H9 (cell line): ENCODE measurements around the gene ANKRD29. TPM values are rescaled to one million over a fixed set of nuclear protein-coding genes. Genes with fewer than 3 reads are reported as not detected.
"Not testable (repeated sequence)": the region's sequence is repeated elsewhere in the genome, so short reads cannot be mapped to it uniquely, and the experiment has no call there.

Experiments
- DNase-seq: peaks from one replicate; pipeline ENCODE4 v3.0.0-alpha.2; 2017
- H2AFZ ChIP-seq: one replicate; pipeline ENCODE4 v1.6.1; 2013; ENCODE audit warnings: mild to moderate bottlenecking, low read length, control low read depth, moderate library complexity
- H2AK5ac ChIP-seq: 2 replicates; pipeline ENCODE4 v1.6.1; 2013; ENCODE audit warnings: low read length, control low read depth, mixed read lengths; ENCODE audit not compliant: insufficient read length
- H2BK120ac ChIP-seq: one replicate; pipeline ENCODE4 v1.6.1; 2013; ENCODE audit warnings: low read depth, mild to moderate bottlenecking, low read length, control low read depth, inconsistent platforms; ENCODE audit not compliant: poor library complexity, severe bottlenecking
- H2BK12ac ChIP-seq: 2 replicates; pipeline ENCODE4 v1.6.1; 2013; ENCODE audit warnings: low read length, control low read depth, mixed read lengths, low read depth; ENCODE audit not compliant: insufficient read length
- H2BK15ac ChIP-seq: 2 replicates; pipeline ENCODE4 v1.6.1; 2013; ENCODE audit warnings: low read depth, low read length, control low read depth
- H2BK20ac ChIP-seq: one replicate; pipeline ENCODE4 v1.6.1; 2013; ENCODE audit warnings: low read depth, mild to moderate bottlenecking, low read length, control low read depth, inconsistent platforms; ENCODE audit not compliant: poor library complexity, severe bottlenecking
- H2BK5ac ChIP-seq: 2 replicates; pipeline ENCODE4 v1.6.1; 2013; ENCODE audit warnings: low read length, control low read depth, mixed read lengths; ENCODE audit not compliant: insufficient read length
- H3K14ac ChIP-seq: 2 replicates; pipeline ENCODE4 v1.6.1; 2013; ENCODE audit warnings: low read length, control low read depth; ENCODE audit not compliant: insufficient read depth
- H3K18ac ChIP-seq: 2 replicates; pipeline ENCODE4 v1.6.1; 2013; ENCODE audit warnings: low read depth, mild to moderate bottlenecking, mixed read lengths, low read length, control low read depth; ENCODE audit not compliant: insufficient read length
- H3K23ac ChIP-seq: 2 replicates; pipeline ENCODE4 v1.6.1; 2013; ENCODE audit warnings: low read length, control low read depth, mixed read lengths, low read depth; ENCODE audit not compliant: insufficient read length
- H3K23me2 ChIP-seq: 2 replicates; pipeline ENCODE4 v1.6.1; 2013; ENCODE audit warnings: low read depth, mild to moderate bottlenecking, mixed read lengths, low read length, control low read depth; ENCODE audit not compliant: insufficient read length, poor library complexity, severe bottlenecking
- H3K27ac ChIP-seq: 2 replicates; pipeline ENCODE4 v1.5.1; 2013; ENCODE audit warnings: low read length, control low read depth, mixed read lengths, low read depth; ENCODE audit not compliant: insufficient read length
- H3K27me3 ChIP-seq: 2 replicates; pipeline ENCODE4 v1.6.1; 2013; ENCODE audit warnings: low read length, control low read depth, inconsistent platforms; ENCODE audit not compliant: insufficient read depth
- H3K4ac ChIP-seq: 2 replicates; pipeline ENCODE4 v1.6.1; 2013; ENCODE audit warnings: low read depth, mild to moderate bottlenecking, control low read depth, inconsistent platforms, low read length, moderate library complexity
- H3K4me1 ChIP-seq: 2 replicates; pipeline ENCODE4 v1.6.1; 2013; ENCODE audit warnings: low read length, control low read depth, inconsistent platforms; ENCODE audit not compliant: insufficient read depth
- H3K4me2 ChIP-seq: 2 replicates; pipeline ENCODE4 v1.6.1; 2013; ENCODE audit warnings: low read length, control low read depth, mixed read lengths; ENCODE audit not compliant: insufficient read length, insufficient read depth
- H3K56ac ChIP-seq: 2 replicates; pipeline ENCODE4 v1.6.1; 2013; ENCODE audit warnings: low read depth, mild to moderate bottlenecking, mixed read lengths, low read length, control low read depth; ENCODE audit not compliant: insufficient read length
- H3K79me1 ChIP-seq: 2 replicates; pipeline ENCODE4 v1.6.1; 2013; ENCODE audit warnings: low read depth, mild to moderate bottlenecking, moderate library complexity, low read length, control low read depth, inconsistent platforms; ENCODE audit not compliant: insufficient read depth, poor library complexity, severe bottlenecking
- H3K79me2 ChIP-seq: 2 replicates; pipeline ENCODE4 v1.6.1; 2013; ENCODE audit warnings: low read length, control low read depth, inconsistent platforms; ENCODE audit not compliant: insufficient read depth
- H3K9ac ChIP-seq: 2 replicates; pipeline ENCODE4 v1.6.1; 2013; ENCODE audit warnings: low read length, control low read depth, mixed read lengths; ENCODE audit not compliant: insufficient read length; ENCODE audit errors: extremely low read depth
- H3K9me3 ChIP-seq: one replicate; pipeline ENCODE4 v1.6.1; 2013; ENCODE audit warnings: low read depth, low read length, inconsistent platforms; ENCODE audit not compliant: control insufficient read depth
- H3T11ph ChIP-seq: one replicate; pipeline ENCODE4 v1.6.1; 2013; ENCODE audit warnings: mild to moderate bottlenecking, low read length, control low read depth, inconsistent platforms
- H4K20me1 ChIP-seq: one replicate; pipeline ENCODE4 v1.6.1; 2013; ENCODE audit not compliant: control insufficient read depth, insufficient read length, insufficient read depth
- H4K5ac ChIP-seq: 2 replicates; pipeline ENCODE4 v1.6.1; 2013; ENCODE audit warnings: low read depth, mild to moderate bottlenecking, mixed read lengths, low read length, control low read depth; ENCODE audit not compliant: insufficient read length
- H4K8ac ChIP-seq: replicated peaks from 2 replicates; pipeline ENCODE4 v1.6.1; 2013; ENCODE audit warnings: low read length, control low read depth, mixed read lengths, low read depth; ENCODE audit not compliant: insufficient read length
- H4K91ac ChIP-seq: 2 replicates; pipeline ENCODE4 v1.6.1; 2013; ENCODE audit warnings: low read depth, mild to moderate bottlenecking, moderate library complexity, mixed read lengths, low read length, control low read depth; ENCODE audit not compliant: insufficient read length
- H3K27ac Mint-ChIP-seq, 3 experiments: 2 replicates in 2 of 3; 3 replicates in 1 of 3; pipeline ENCODE4 v1.8.0; 2020 to 2021; ENCODE audit warnings: mixed read lengths in 3 of 3, mild to moderate bottlenecking in 1 of 3, moderate library complexity in 1 of 3
- H3K27me3 Mint-ChIP-seq: 2 replicates; pipeline ENCODE4 v1.8.0; 2021; ENCODE audit warnings: low read depth, mild to moderate bottlenecking, moderate library complexity, mixed read lengths
- H3K36me3 Mint-ChIP-seq, 3 experiments: 2 replicates in 2 of 3; 3 replicates in 1 of 3; pipeline ENCODE4 v1.8.0; 2020 to 2021; ENCODE audit warnings: low read depth in 3 of 3, mixed read lengths in 3 of 3; ENCODE audit not compliant: insufficient read depth in 1 of 3
- H3K4me1 Mint-ChIP-seq, 2 experiments: 2 replicates each; pipeline ENCODE4 v1.8.0; 2020; ENCODE audit warnings: mixed read lengths in 2 of 2
- H3K4me3 Mint-ChIP-seq, 2 experiments: 2 replicates in 1 of 2; 3 replicates in 1 of 2; pipeline ENCODE4 v1.8.0; 2020 to 2021; ENCODE audit warnings: mild to moderate bottlenecking in 2 of 2, mixed read lengths in 2 of 2, moderate library complexity in 1 of 2
- H3K9me3 Mint-ChIP-seq, 2 experiments: 2 replicates in 1 of 2; 3 replicates in 1 of 2; pipeline ENCODE4 v1.8.0; 2020; ENCODE audit warnings: mild to moderate bottlenecking in 2 of 2, mixed read lengths in 2 of 2, moderate library complexity in 1 of 2
- WGBS: extraction: QIAGEN DNeasy Blood & Tissue Kit; methylation state at CpG from one replicate; pipeline ENCODE4 v1.1.7; 2013; ENCODE audit warnings: missing lambda C conversion rate, low lambda C conversion rate, mixed read lengths; ENCODE audit not compliant: insufficient read length; ENCODE audit errors: extremely low coverage; 5-methylcytosine and 5-hydroxymethylcytosine counted together
- total RNA-seq: library from RNA; stranded (reverse); gene quantifications from 2 replicates; pipeline ENCODE4 v1.2.1, GENCODE V29; 2021
- TF ChIP-seq, protein P1 (sequence below): fragments of 200-600 bp; sonication (generic); conservative IDR thresholded peaks from 3 replicates; pipeline ENCODE4 v1.8.0; 2021; ENCODE audit warnings: antibody characterized with exemption, mild to moderate bottlenecking

Gene ANKRD29
- total RNA-seq, 1 experiment from 2014 or later = 2.1 TPM

DNA sequence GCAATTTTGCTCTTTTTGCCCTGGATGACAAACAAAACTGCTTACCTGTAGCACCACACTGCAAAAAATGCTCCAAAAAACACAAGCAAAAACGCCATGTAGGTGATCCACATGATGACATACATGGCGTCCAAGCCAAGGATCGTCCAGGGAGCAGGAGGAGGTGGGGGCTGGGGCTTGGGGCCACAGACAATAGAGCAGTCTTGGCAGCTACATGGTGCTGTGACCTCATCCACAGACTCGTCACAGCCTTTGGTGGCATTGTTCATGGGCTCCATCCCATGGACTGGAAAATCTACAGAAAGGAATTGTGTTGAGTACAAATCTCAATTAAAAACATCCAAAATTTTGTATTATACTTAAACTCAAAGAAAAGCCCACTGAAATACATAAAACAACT is 102.5 kb downstream of the ANKRD29 start:
- no peak overlapping the region for H3K18ac ChIP-seq
- no peak overlapping the region for H3K4me3 Mint-ChIP-seq
- H3K23ac ChIP-seq = no peak overlapping the region
- TF ChIP-seq, protein P1, sequence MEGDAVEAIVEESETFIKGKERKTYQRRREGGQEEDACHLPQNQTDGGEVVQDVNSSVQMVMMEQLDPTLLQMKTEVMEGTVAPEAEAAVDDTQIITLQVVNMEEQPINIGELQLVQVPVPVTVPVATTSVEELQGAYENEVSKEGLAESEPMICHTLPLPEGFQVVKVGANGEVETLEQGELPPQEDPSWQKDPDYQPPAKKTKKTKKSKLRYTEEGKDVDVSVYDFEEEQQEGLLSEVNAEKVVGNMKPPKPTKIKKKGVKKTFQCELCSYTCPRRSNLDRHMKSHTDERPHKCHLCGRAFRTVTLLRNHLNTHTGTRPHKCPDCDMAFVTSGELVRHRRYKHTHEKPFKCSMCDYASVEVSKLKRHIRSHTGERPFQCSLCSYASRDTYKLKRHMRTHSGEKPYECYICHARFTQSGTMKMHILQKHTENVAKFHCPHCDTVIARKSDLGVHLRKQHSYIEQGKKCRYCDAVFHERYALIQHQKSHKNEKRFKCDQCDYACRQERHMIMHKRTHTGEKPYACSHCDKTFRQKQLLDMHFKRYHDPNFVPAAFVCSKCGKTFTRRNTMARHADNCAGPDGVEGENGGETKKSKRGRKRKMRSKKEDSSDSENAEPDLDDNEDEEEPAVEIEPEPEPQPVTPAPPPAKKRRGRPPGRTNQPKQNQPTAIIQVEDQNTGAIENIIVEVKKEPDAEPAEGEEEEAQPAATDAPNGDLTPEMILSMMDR = no peak
- no CpG with 5 or more reads among the region's 4 CpGs for WGBS
- no peak overlapping the region for H3K56ac ChIP-seq
- H3K79me1 ChIP-seq = no peaks in the 10 kb centered on the region
- H4K91ac ChIP-seq = no peak overlapping the region
- H3T11ph ChIP-seq = no peak overlapping the region
- H3K79me2 ChIP-seq = no peaks in the 10 kb centered on the region
- H2BK15ac ChIP-seq = no peak overlapping the region
- H2BK5ac ChIP-seq = no peak overlapping the region
- H3K27ac ChIP-seq = no peak overlapping the region
- H3K4ac ChIP-seq = no peak overlapping the region
- no peaks in the 10 kb centered on the region for H3K9me3 ChIP-seq
- H3K4me1 Mint-ChIP-seq = no peaks in the 10 kb centered on the region
- no peak overlapping the region for H2AK5ac ChIP-seq
- no peak overlapping the region for H3K27ac Mint-ChIP-seq
- H3K23me2 ChIP-seq = no peaks in the 10 kb centered on the region
- H4K8ac ChIP-seq = no peak overlapping the region
- H3K36me3 Mint-ChIP-seq = peaks cover 7 to 71% (median 37%) of the 10 kb centered on the region in 3 experiments; a peak in 6 of 7 replicates
- no peaks in the 10 kb centered on the region for H3K27me3 Mint-ChIP-seq
- H3K9ac ChIP-seq = no peak overlapping the region
- H3K14ac ChIP-seq = no peak overlapping the region
- no peaks in the 10 kb centered on the region for H3K27me3 ChIP-seq
- H2BK12ac ChIP-seq = no peak overlapping the region
- H3K4me1 ChIP-seq = no peaks in the 10 kb centered on the region
- no peaks in the 10 kb centered on the region for H4K20me1 ChIP-seq
- H2BK20ac ChIP-seq = no peak overlapping the region
- H3K9me3 Mint-ChIP-seq = no peaks in the 10 kb centered on the region
- no peak for DNase-seq
- no peak overlapping the region for H4K5ac ChIP-seq
- no peak overlapping the region for H3K4me2 ChIP-seq
- H2BK120ac ChIP-seq = no peak overlapping the region
- no peak overlapping the region for H2AFZ ChIP-seq

DNA sequence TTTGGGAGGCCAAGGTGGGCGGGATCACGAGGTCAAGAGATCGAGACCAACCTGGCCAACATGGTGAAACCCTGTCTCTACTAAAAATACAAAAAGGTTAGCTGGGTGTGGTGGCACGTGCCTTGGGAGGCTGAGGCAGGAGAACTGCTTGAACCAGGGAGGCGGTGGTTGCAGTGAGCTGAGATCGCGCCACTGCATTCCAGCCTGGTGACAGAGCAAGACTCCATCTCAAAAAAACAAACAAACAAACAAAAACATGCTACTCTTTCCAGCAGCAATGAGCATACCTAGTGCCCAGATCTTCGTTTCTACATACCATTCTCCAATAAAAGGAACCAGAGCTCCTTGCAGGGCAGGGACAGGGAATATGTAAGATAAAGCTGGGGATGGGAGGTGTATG is 105.2 kb downstream of the ANKRD29 start:
- WGBS = no CpG with 5 or more reads among the region's 8 CpGs
- not testable (repeated sequence) for H3K27ac Mint-ChIP-seq, H2AFZ ChIP-seq, H3K9me3 ChIP-seq, H2AK5ac ChIP-seq, H2BK15ac ChIP-seq, H3K4ac ChIP-seq, H3K18ac ChIP-seq, H3K9me3 Mint-ChIP-seq, H2BK20ac ChIP-seq, DNase-seq, H3K79me2 ChIP-seq, H4K91ac ChIP-seq, H4K5ac ChIP-seq, H3K23me2 ChIP-seq, H3T11ph ChIP-seq, H3K9ac ChIP-seq, H3K27ac ChIP-seq, H3K27me3 ChIP-seq, H3K4me1 Mint-ChIP-seq, H4K20me1 ChIP-seq, H3K56ac ChIP-seq, H3K23ac ChIP-seq, H3K4me1 ChIP-seq, H2BK5ac ChIP-seq, H3K14ac ChIP-seq, H3K79me1 ChIP-seq, H2BK12ac ChIP-seq, H3K4me3 Mint-ChIP-seq, H2BK120ac ChIP-seq, H3K4me2 ChIP-seq, H3K27me3 Mint-ChIP-seq, H4K8ac ChIP-seq
- H3K36me3 Mint-ChIP-seq = peaks cover 19 to 83% (median 56%) of the 10 kb centered on the region in 3 experiments; a peak in 6 of 7 replicates
